HG03108 (cell line): ENCODE measurements around the gene YEATS2.
"Not testable (repeated sequence)": the region's sequence is repeated elsewhere in the genome, so short reads cannot be mapped to it uniquely, and the experiment has no call there.

Experiments
- ATAC-seq: cut with Tn5 transposase; IDR thresholded peaks from one replicate; pipeline ENCODE4 v1.9.1; 2021; ENCODE audit warnings: moderate library complexity; ENCODE audit not compliant: unreplicated experiment

Gene YEATS2

GRCh38 chr3:183697610-183698317 lies at the start of gene YEATS2:
TSS of gene YEATS2 (plus strand) at chr3:183697797. CDS start at chr3:183715163, 17,366 bp downstream.
- peak; percentile 69 for ATAC-seq

GRCh38 chr3:183650554-183650953 lies 47.0 kb upstream of the YEATS2 start:
- ATAC-seq = no peak

DNA sequence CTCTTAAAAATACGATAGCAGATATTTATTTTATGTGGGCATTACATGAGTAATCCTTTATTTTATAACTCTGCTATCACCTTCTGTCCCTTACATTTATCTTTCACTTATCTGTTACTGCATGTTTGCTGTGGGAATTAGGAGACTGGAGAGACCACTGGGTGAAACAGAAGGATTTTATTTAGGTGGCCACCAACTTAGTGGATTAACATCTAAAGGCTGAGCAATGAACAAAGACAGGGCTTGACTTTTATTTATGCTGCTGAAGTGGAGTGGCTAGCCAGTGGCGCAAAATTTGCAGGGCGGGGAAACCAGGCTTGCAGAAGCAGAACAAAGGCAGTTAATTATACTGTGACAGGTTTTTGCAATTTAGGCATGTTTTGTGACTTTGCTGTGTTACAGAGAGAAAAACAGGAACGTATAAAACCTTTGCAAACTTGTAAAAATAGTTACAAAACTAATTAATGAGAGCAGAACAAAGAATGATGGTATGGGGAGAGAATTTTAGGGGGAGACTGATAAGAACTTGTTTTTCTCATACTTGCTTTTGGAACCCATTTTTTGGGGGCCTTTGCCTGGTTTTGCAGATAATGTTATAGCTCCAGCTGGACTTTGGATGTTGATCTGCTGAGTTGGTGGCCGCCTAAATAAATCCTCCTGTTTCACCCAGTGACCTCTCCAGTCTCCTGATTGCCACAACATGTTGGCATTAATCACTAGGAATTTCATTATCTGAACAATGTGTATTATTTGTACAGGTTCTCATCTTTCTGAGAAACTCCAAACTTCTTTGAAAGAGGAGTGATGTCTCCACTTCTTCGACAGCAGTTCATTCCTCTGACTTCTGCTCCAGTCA lies 44.2 kb upstream of the YEATS2 start:
- ATAC-seq = no peak

GRCh38 chr3:183654727-183655126 lies 42.9 kb upstream of the YEATS2 start:
- ATAC-seq = no peak

DNA sequence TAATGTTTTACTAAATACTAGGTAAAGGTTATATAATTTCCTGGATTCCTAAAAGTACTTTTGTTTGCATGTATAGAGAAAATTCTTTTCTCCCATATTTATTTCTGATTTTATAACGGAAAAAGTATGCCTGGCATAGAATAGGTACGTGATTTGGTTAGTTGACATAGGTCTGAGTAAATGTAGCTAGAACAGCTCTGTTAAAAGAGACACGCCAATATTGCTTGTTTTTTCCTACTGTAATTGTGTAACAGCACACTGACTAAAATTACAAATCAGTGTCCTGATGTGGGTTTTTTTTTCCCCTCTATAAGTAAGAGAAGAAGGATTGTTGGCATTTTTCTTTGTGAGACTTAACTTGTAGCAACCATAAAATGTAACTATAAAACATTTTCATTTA lies 35.5 kb upstream of the YEATS2 start:
- ATAC-seq = no peak

GRCh38 chr3:183664913-183665381 lies 32.6 kb upstream of the YEATS2 start:
- ATAC-seq = no peak

GRCh38 chr3:183680061-183680460 lies 17.5 kb upstream of the YEATS2 start:
- no peak for ATAC-seq

DNA sequence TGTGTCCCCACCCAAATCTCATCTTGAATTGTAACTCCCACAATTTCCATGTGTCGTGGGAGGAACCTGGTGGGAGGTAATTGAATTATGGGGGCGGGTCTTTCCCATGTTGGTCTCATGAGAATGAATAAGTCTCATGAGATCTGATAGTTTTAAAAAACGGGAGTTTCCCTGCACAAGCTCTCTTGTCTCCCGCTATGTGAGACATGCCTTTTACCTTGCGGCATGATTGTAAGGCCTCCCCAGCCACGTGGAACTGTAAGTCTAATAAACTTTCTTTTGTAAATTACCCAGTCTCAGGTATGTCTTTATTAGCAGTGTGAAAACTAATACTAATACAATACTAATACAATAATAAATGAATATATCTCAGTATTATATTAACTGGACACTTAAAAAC lies 9.9 kb upstream of the YEATS2 start:
- no peak for ATAC-seq

- ATAC-seq = no peak
These were observed 8.7 kb upstream of the YEATS2 start for GRCh38 chr3:183688874-183689273.

DNA sequence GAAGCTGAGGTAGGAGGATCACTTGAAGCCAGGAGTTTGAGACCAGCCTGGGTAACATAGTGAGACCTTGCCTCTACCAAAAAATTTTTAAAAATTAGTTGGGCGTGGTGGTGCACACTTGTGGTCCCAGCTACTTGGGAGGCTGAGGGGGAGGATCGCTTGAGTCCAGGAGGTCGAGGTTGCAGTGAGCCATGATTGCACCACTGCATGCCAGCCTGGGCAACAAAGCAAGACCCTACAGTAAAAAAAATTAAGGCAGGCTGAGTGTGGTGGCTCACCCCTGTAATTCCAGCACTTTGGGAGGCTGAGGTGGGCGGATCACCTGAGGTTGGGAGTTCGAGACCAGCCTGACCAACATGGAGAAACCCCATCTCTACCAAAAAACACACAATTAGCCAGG lies 8.0 kb upstream of the YEATS2 start:
- not testable (repeated sequence) for ATAC-seq

DNA sequence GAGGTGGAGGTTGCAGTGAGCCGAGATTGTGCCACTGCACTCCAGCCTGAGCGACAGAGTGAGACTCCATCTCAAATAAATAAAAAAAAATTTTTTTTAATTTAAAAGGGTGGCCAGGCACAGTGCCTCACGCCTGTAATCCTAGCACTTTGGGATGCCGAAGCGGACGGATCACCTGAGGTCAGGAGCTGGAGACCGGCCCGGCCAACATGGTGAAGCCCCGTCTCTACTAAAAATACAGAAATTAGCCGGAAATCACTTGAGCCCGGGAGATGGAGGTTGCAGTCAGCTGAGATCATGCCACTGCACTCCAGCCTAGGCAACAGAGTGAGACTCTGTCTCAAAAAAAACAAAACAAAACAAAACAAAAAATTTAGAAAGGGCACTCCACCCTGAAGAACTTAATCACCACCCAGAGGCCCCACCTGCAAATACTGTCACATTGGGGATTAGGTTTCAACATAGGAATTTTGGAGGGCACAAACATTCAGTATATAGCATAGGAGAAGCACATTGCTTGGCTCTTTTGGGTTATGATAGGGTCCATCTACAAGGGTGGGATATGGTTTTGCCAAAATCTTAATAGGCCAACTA lies 7.1 kb upstream of the YEATS2 start:
- no peak for ATAC-seq

GRCh38 chr3:183692436-183692835 lies 5.2 kb upstream of the YEATS2 start:
- ATAC-seq = no peak

DNA sequence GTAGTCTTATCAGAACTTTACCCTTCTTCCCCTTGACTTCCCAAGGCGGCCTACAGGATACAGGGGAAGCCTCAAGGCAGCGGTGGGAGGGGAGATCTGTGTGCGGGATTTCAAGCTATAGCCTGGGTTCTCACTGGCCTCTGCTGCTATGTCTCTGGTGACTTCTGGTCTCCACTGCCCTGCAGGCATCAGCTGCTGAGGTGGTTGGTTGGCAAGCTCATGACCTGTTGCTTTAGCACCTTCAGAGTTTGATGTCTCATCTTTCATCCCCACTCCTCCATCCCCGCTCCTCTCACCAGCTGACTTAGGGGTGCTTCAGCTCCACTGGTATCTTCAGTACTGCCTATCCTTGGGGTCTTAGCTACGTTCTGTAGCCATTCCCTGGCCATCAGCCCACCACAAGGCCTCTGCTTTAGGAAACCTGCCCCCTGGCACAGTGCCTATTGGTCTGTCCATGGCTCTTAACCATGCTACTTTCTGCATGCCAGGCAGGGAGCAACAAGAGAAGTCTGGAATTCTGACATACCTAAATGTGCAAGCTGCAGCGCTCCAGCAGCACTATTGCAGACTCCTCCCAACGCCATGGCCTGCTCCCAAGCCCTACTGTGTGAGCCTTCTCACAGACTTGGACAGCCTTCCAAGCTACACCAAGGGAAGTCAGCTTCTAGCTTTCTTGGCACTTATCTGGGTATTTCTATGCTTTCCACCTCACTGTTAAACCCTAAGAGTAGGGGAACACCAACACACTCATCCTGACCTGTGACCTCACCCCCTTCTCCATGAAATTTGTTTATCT lies 1.8 kb upstream of the YEATS2 start:
- ATAC-seq = no peak

GRCh38 chr3:183697123-183697609 lies 431 bp upstream of the YEATS2 start:
- ATAC-seq = no peak

GRCh38 chr3:183698318-183698751 lies 738 bp downstream of the YEATS2 start:
- ATAC-seq = peak; percentile 17

DNA sequence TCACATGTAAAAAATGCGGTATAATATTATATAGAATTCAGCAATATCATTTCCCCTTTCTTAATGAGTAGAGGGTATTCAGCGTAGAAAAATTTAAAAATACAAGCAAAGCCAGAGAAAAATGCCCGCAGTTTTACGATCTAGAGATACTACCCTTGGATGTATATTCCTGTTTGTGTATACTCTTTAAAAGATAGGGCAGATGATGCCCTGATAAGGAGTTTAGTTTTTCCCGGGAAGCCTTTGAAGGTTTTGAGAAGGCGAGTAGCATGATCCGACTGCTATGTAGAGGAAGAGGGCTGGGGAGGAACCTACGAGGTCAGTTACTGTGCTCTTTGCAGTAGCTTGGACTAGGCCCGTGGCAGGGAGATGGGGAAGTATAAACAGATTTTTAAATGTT lies 1.2 kb downstream of the YEATS2 start:
- no peak for ATAC-seq

- ATAC-seq = no peak
These were observed 1.8 kb downstream of the YEATS2 start for GRCh38 chr3:183699238-183699947.

- ATAC-seq = no peak
These were observed 4.1 kb downstream of the YEATS2 start for GRCh38 chr3:183701744-183702143.

- not testable (repeated sequence) for ATAC-seq
These were observed 6.3 kb downstream of the YEATS2 start for GRCh38 chr3:183703892-183704291.

DNA sequence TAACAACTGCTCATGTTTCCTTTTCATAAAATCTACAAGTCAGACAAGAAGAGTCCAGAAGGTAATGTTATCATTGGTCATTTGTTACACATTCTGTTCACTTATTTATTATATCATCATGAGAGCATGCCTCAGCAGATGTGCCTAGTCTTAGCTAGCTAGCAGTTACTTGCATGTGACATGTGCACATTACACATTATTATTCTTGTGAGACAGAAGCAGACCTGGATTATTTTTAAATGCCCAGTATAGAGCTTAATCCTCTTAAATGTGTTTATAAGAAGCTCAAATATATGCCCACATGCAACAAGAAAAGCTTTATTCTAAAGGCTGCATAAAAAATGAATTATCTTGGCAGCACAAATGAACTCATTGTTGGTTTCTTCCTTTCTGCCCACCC lies 12.6 kb downstream of the YEATS2 start:
- ATAC-seq = no peak
